T follicular helper cell (primary cell): ENCODE data around the gene PCDH12.
"Not testable (repeated sequence)": the region's sequence is repeated elsewhere in the genome, so short reads cannot be mapped to it uniquely, and the experiment has no call there.

Source experiments
- DNase-seq: peaks from one replicate; pipeline ENCODE4 v3.0.0-alpha.2; 2020; ENCODE audit warnings: low read depth

Gene PCDH12

GRCh38 chr5:141935538-141935937 lies 22.5 kb downstream of the PCDH12 start:
- DNase-seq, result no peak

- DNase-seq, result no peak
These were observed 23.7 kb downstream of the PCDH12 start for GRCh38 chr5:141934099-141934844.

GRCh38 chr5:141933151-141933550 lies 24.9 kb downstream of the PCDH12 start:
- no peak for DNase-seq

GRCh38 chr5:141931694-141932093 lies 26.3 kb downstream of the PCDH12 start:
- no peak for DNase-seq

GRCh38 chr5:141929398-141930058 lies 28.5 kb downstream of the PCDH12 start:
- no peak for DNase-seq

GRCh38 chr5:141928051-141928450 lies 30.0 kb downstream of the PCDH12 start:
- DNase-seq, result no peak

GRCh38 chr5:141926434-141926833 lies 31.6 kb downstream of the PCDH12 start:
- no peak for DNase-seq

- DNase-seq, result peak; percentile 79
These were observed 34.3 kb downstream of the PCDH12 start, which contains the start of gene DELE1 for GRCh38 chr5:141923448-141924313. Gene DELE1, plus strand, starts transcription at chr5:141923871. Its CDS starts 71 bp downstream, at chr5:141923942.

GRCh38 chr5:141922827-141923447 lies 35.1 kb downstream of the PCDH12 start:
- not testable (repeated sequence) for DNase-seq

GRCh38 chr5:141920771-141921170 lies 37.2 kb downstream of the PCDH12 start:
- no peak for DNase-seq

GRCh38 chr5:141919218-141920119 lies 38.5 kb downstream of the PCDH12 start:
- no peak for DNase-seq

GRCh38 chr5:141917760-141918159 lies 40.2 kb downstream of the PCDH12 start:
- no peak for DNase-seq

GRCh38 chr5:141916522-141916921 lies 41.5 kb downstream of the PCDH12 start:
- DNase-seq, result no peak

- DNase-seq, result no peak
These were observed 42.1 kb downstream of the PCDH12 start for GRCh38 chr5:141915881-141916336.

GRCh38 chr5:141914797-141915196 lies 43.2 kb downstream of the PCDH12 start:
- no peak for DNase-seq

- no peak for DNase-seq
These were observed 43.7 kb downstream of the PCDH12 start for GRCh38 chr5:141914199-141914743.

- no peak for DNase-seq
These were observed 44.3 kb downstream of the PCDH12 start for GRCh38 chr5:141913560-141914198.

- no peak for DNase-seq
These were observed 47.7 kb downstream of the PCDH12 start for GRCh38 chr5:141910271-141910673.

GRCh38 chr5:141909212-141909611 lies 48.8 kb downstream of the PCDH12 start:
- DNase-seq, result no peak

- DNase-seq, result no peak
These were observed 49.2 kb downstream of the PCDH12 start for GRCh38 chr5:141908796-141909195.
